NCI-H1694 treated with DMSO at 0.1 percent for 48 hours (cell line): Measurements from ENCODE around the gene ZNF622.

ENCODE experiments used
- DNase-seq: peaks from one replicate; lab custom pipeline; 2025; lab: John Stamatoyannopoulos, UW

ZNF622 gene

GRCh38 chr5:16465544-16466432 lies at the start of gene ZNF622:
Gene ZNF622 (minus strand): TSS chr5:16465800. CDS start chr5:16465665, 135 bp downstream.
- DNase-seq, result peak; percentile 88

- no peak for DNase-seq
Observed at GRCh38 chr5:16510098-16510497, 44.5 kb upstream of the ZNF622 start.

- no peak for DNase-seq
Observed at GRCh38 chr5:16508730-16509531, 43.3 kb upstream of the ZNF622 start.

GRCh38 chr5:16507716-16508115 lies 42.1 kb upstream of the ZNF622 start:
- no peak for DNase-seq

- no peak for DNase-seq
Observed at GRCh38 chr5:16505904-16506303, 40.3 kb upstream of the ZNF622 start.

GRCh38 chr5:16505140-16505891 lies 39.7 kb upstream of the ZNF622 start:
- no peak for DNase-seq

- no peak for DNase-seq
Observed at GRCh38 chr5:16504571-16504970, 39.0 kb upstream of the ZNF622 start.

- DNase-seq, result no peak
Observed at GRCh38 chr5:16502866-16503265, 37.3 kb upstream of the ZNF622 start.

GRCh38 chr5:16500024-16500423 lies 34.4 kb upstream of the ZNF622 start:
- DNase-seq, result no peak

GRCh38 chr5:16497546-16497945 lies 31.9 kb upstream of the ZNF622 start:
- no peak for DNase-seq

GRCh38 chr5:16493261-16493660 lies 27.7 kb upstream of the ZNF622 start:
- no peak for DNase-seq

GRCh38 chr5:16492398-16493140 lies 27.0 kb upstream of the ZNF622 start:
- DNase-seq, result no peak

GRCh38 chr5:16490911-16491310 lies 25.3 kb upstream of the ZNF622 start:
- DNase-seq, result no peak

- peak; percentile 65 for DNase-seq
Observed at GRCh38 chr5:16489322-16489791, 23.8 kb upstream of the ZNF622 start.

GRCh38 chr5:16487456-16487855 lies 21.9 kb upstream of the ZNF622 start:
- no peak for DNase-seq

- DNase-seq, result no peak
Observed at GRCh38 chr5:16486711-16487111, 21.1 kb upstream of the ZNF622 start.

GRCh38 chr5:16485656-16486055 lies 20.1 kb upstream of the ZNF622 start:
- DNase-seq, result no peak

- no peak for DNase-seq
Observed at GRCh38 chr5:16484081-16484480, 18.5 kb upstream of the ZNF622 start.

- no peak for DNase-seq
Observed at GRCh38 chr5:16483361-16483760, 17.8 kb upstream of the ZNF622 start.

GRCh38 chr5:16482891-16483290 lies 17.3 kb upstream of the ZNF622 start:
- no peak for DNase-seq

GRCh38 chr5:16480821-16481538 lies 15.4 kb upstream of the ZNF622 start:
- no peak for DNase-seq
